PFSK-1 (cell line): ENCODE results near the gene MSH3.

Source experiments
- POLR2AphosphoS5 ChIP-seq: IDR thresholded peaks from 2 replicates; pipeline ENCODE4 v1.6.1; 2012; ENCODE audit warnings: low read depth, mild to moderate bottlenecking, control low read depth, low read length, moderate library complexity
- SIN3A ChIP-seq: IDR thresholded peaks from 2 replicates; pipeline ENCODE4 v1.6.1; 2012; ENCODE audit warnings: mild to moderate bottlenecking, low read length, moderate library complexity, borderline replicate concordance; ENCODE audit not compliant: insufficient read depth
- TAF1 ChIP-seq: IDR thresholded peaks from 2 replicates; pipeline ENCODE4 v1.6.1; 2012; ENCODE audit warnings: low read length, control low read depth, borderline replicate concordance; ENCODE audit not compliant: insufficient read depth
- TF ChIP-seq, protein P1 (sequence below), 2 experiments: IDR thresholded peaks; 2 replicates each; pipeline versions ENCODE4 v1.6.1 to v1.8.0; 2011 to 2012; ENCODE audit warnings: low read depth in 2 of 2, low read length in 2 of 2, control low read depth in 1 of 2, inconsistent platforms in 1 of 2, mild to moderate bottlenecking in 1 of 2, moderate library complexity in 1 of 2; ENCODE audit not compliant: insufficient read depth in 1 of 2

DNA sequence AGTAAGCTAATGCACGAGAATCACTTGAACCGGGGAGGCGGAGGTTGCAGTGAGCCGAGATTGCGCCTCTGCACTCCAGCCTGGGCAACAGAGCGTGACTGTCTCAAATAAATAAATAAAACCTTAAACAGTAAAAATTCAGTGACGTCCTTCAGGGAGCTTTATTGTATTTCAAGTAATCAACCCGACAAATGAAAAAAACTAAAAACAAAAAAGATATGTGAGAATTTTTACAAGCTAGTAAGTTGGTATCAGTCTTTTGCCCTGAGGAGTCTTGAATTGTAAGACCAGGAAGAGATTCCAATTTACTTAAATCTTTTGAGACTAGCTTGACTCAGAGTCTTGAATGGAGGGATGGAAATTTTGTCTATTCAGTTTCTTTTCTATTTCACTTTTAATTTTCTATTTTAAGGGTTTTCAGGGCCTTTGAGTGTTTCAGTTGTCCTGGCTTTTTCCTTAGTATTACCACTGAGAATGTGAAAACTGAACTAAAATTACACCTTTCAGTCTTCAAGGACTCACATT is 126.4 kb downstream of the MSH3 start:
- TF ChIP-seq, protein P1, sequence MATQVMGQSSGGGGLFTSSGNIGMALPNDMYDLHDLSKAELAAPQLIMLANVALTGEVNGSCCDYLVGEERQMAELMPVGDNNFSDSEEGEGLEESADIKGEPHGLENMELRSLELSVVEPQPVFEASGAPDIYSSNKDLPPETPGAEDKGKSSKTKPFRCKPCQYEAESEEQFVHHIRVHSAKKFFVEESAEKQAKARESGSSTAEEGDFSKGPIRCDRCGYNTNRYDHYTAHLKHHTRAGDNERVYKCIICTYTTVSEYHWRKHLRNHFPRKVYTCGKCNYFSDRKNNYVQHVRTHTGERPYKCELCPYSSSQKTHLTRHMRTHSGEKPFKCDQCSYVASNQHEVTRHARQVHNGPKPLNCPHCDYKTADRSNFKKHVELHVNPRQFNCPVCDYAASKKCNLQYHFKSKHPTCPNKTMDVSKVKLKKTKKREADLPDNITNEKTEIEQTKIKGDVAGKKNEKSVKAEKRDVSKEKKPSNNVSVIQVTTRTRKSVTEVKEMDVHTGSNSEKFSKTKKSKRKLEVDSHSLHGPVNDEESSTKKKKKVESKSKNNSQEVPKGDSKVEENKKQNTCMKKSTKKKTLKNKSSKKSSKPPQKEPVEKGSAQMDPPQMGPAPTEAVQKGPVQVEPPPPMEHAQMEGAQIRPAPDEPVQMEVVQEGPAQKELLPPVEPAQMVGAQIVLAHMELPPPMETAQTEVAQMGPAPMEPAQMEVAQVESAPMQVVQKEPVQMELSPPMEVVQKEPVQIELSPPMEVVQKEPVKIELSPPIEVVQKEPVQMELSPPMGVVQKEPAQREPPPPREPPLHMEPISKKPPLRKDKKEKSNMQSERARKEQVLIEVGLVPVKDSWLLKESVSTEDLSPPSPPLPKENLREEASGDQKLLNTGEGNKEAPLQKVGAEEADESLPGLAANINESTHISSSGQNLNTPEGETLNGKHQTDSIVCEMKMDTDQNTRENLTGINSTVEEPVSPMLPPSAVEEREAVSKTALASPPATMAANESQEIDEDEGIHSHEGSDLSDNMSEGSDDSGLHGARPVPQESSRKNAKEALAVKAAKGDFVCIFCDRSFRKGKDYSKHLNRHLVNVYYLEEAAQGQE (IDR thresholded peaks at IDR 0.05; ENCODE audit: insufficient read depth in 1 of 2, low read depth in 2 of 2, low read length in 2 of 2): no peak
- no peak for TF ChIP-seq TAF1
- no peak for TF ChIP-seq SIN3A
- TF ChIP-seq POLR2AphosphoS5: no peak
